Stomach smooth muscle (tissue), 2 donors: ENCODE measurements around the gene LRP8.

Source experiments
- H3K27ac ChIP-seq: one replicate; pipeline ENCODE4 v1.7.0; 2013; ENCODE audit warnings: mild to moderate bottlenecking, low read length, inconsistent platforms
- H3K27me3 ChIP-seq, 2 donors: one replicate each; pipeline ENCODE4 v1.7.0; 2013; ENCODE audit warnings: low read length in 2 of 2; ENCODE audit not compliant: insufficient read depth in 2 of 2, control insufficient read depth in 1 of 2
- H3K36me3 ChIP-seq, 2 donors: one replicate each; pipeline ENCODE4 v1.7.0; 2013; ENCODE audit warnings: low read length in 2 of 2; ENCODE audit not compliant: control insufficient read depth in 2 of 2, insufficient read depth in 2 of 2
- H3K4me1 ChIP-seq: one replicate; pipeline ENCODE4 v1.7.0; 2013; ENCODE audit warnings: low read length; ENCODE audit not compliant: control insufficient read depth, insufficient read depth
- H3K4me3 ChIP-seq, 2 donors: one replicate each; pipeline ENCODE4 v1.7.0; 2013; ENCODE audit warnings: low read length in 2 of 2
- H3K9ac ChIP-seq, 2 donors: one replicate each; pipeline ENCODE4 v1.7.0; 2013; ENCODE audit warnings: low read length in 2 of 2, mild to moderate bottlenecking in 1 of 2
- H3K9me3 ChIP-seq, 2 donors: one replicate each; pipeline ENCODE4 v1.7.0; 2013; ENCODE audit warnings: low read length in 2 of 2; ENCODE audit not compliant: control insufficient read depth in 2 of 2
- donor health status: healthy.
- donor health status: Pancreatic carcinoma.

The LRP8 gene

GRCh38 chr1:53313556-53313955 is 14.3 kb downstream of the LRP8 start:
- Histone ChIP-seq H3K36me3 (no peaks in the 10 kb centered on the region), H3K9ac (no peak overlapping the region), H3K27me3 (no peaks in the 10 kb centered on the region), H3K4me3 (no peak overlapping the region), H3K9me3 (no peaks in the 10 kb centered on the region), H3K27ac (no peak overlapping the region), H3K4me1 (no peaks in the 10 kb centered on the region)

- Histone ChIP-seq H3K27me3 (no peaks in the 10 kb centered on the region), H3K9ac (no peak overlapping the region), H3K4me3 (no peak overlapping the region), H3K9me3 (no peaks in the 10 kb centered on the region), H3K27ac (no peak overlapping the region), H3K36me3 (no peaks in the 10 kb centered on the region), H3K4me1 (no peaks in the 10 kb centered on the region)
Observed at GRCh38 chr1:53311702-53312305, 16.1 kb downstream of the LRP8 start.

- H3K4me3 ChIP-seq = no peak overlapping the region
- no peak overlapping the region for H3K9ac ChIP-seq
- H3K4me1 ChIP-seq = no peaks in the 10 kb centered on the region
- H3K27ac ChIP-seq = no peak overlapping the region
- H3K9me3 ChIP-seq = no peaks in the 10 kb centered on the region
- H3K36me3 ChIP-seq = no peaks in the 10 kb centered on the region
- no peaks in the 10 kb centered on the region for H3K27me3 ChIP-seq
Observed at GRCh38 chr1:53310847-53311681, 16.8 kb downstream of the LRP8 start.

- no peaks in the 10 kb centered on the region for H3K4me1 ChIP-seq
- no peak overlapping the region for H3K9ac ChIP-seq
Observed at GRCh38 chr1:53309802-53310201, 18.1 kb downstream of the LRP8 start.

GRCh38 chr1:53308506-53308905 is 19.4 kb downstream of the LRP8 start:
- H3K9ac ChIP-seq = no peak overlapping the region
- no peak overlapping the region for H3K27ac ChIP-seq

More at GRCh38 chr1:53309802-53310201, 18.1 kb downstream of the LRP8 start:
- H3K4me3 ChIP-seq = no peak overlapping the region
- no peak overlapping the region for H3K27ac ChIP-seq
- no peaks in the 10 kb centered on the region for H3K9me3 ChIP-seq
- H3K27me3 ChIP-seq = no peaks in the 10 kb centered on the region
- no peaks in the 10 kb centered on the region for H3K36me3 ChIP-seq

GRCh38 chr1:53307037-53307436 is 20.8 kb downstream of the LRP8 start:
- Histone ChIP-seq H3K27me3 (no peaks in the 10 kb centered on the region), H3K4me1 (no peaks in the 10 kb centered on the region), H3K36me3 (no peaks in the 10 kb centered on the region), H3K9me3 (no peaks in the 10 kb centered on the region), H3K9ac (no peak overlapping the region), H3K4me3 (no peak overlapping the region), H3K27ac (no peak overlapping the region)

More at GRCh38 chr1:53308506-53308905, 19.4 kb downstream of the LRP8 start:
- no peak overlapping the region for H3K4me3 ChIP-seq
- H3K27me3 ChIP-seq = no peaks in the 10 kb centered on the region
- H3K9me3 ChIP-seq = no peaks in the 10 kb centered on the region
- no peaks in the 10 kb centered on the region for H3K4me1 ChIP-seq
- no peaks in the 10 kb centered on the region for H3K36me3 ChIP-seq

GRCh38 chr1:53306168-53306567 is 21.7 kb downstream of the LRP8 start:
- H3K27me3 ChIP-seq = no peaks in the 10 kb centered on the region
- no peak overlapping the region for H3K27ac ChIP-seq
- H3K9me3 ChIP-seq = no peaks in the 10 kb centered on the region
- no peaks in the 10 kb centered on the region for H3K4me1 ChIP-seq
- H3K4me3 ChIP-seq = no peak overlapping the region
- no peaks in the 10 kb centered on the region for H3K36me3 ChIP-seq
- H3K9ac ChIP-seq = no peak overlapping the region

GRCh38 chr1:53305650-53306049 is 22.2 kb downstream of the LRP8 start:
- no peaks in the 10 kb centered on the region for H3K4me1 ChIP-seq
- no peak overlapping the region for H3K9ac ChIP-seq
- no peak overlapping the region for H3K4me3 ChIP-seq
- no peaks in the 10 kb centered on the region for H3K9me3 ChIP-seq
- no peaks in the 10 kb centered on the region for H3K27me3 ChIP-seq
- H3K27ac ChIP-seq = no peak overlapping the region
- no peaks in the 10 kb centered on the region for H3K36me3 ChIP-seq

- Histone ChIP-seq H3K27ac (no peak overlapping the region), H3K4me3 (no peak overlapping the region), H3K4me1 (no peaks in the 10 kb centered on the region), H3K36me3 (no peaks in the 10 kb centered on the region), H3K9ac (no peak overlapping the region), H3K27me3 (no peaks in the 10 kb centered on the region), H3K9me3 (no peaks in the 10 kb centered on the region)
Observed at GRCh38 chr1:53304527-53304926, 23.3 kb downstream of the LRP8 start.

GRCh38 chr1:53303726-53304515 is 23.9 kb downstream of the LRP8 start:
- H3K27ac ChIP-seq = no peak overlapping the region
- no peaks in the 10 kb centered on the region for H3K4me1 ChIP-seq
- H3K36me3 ChIP-seq = no peaks in the 10 kb centered on the region
- no peaks in the 10 kb centered on the region for H3K9me3 ChIP-seq
- H3K27me3 ChIP-seq = no peaks in the 10 kb centered on the region
- no peak overlapping the region for H3K9ac ChIP-seq
- no peak overlapping the region for H3K4me3 ChIP-seq
